Astrocyte of the spinal cord (primary cell): ENCODE measurements around the gene ZC3H14.

Source experiments
- DNase-seq: peaks from one replicate; pipeline ENCODE4 v3.0.0; 2011; ENCODE audit warnings: low read depth, low spot score
- H3K4me3 ChIP-seq: 2 replicates; pipeline ENCODE4 v1.5.1; 2011; ENCODE audit warnings: low read depth, mild to moderate bottlenecking, low read length, moderate library complexity
- in situ Hi-C: cut with HindIII; loops from 2 replicates; pipeline ENCODE4 v1.10.0; 2017; ENCODE audit warnings: low sequenced_read_pairs
- TF ChIP-seq, protein P1 (sequence below): IDR thresholded peaks from 2 replicates; pipeline ENCODE4 v1.5.1; 2012; ENCODE audit warnings: low read depth, mild to moderate bottlenecking, low read length, inconsistent platforms

ZC3H14 gene

DNA sequence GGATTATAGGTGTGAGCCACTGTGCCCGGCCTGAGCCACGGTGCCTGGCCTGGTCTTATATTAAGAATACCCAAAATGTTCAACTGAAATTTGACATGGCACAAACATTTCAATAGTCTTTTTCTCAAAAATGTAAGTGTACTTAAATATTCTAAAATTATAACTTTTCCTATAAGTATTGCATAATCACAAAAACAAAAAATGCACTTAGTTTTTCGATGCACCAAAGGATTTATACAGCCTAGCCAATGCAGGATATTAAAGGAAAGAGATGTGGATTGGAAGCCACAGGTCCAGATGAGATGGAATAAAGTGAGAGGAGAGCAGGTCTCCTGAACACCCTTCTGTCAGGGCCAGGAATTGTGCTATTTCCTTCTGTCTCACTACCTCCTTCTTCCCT is 62.8 kb downstream of the ZC3H14 start:
- TF ChIP-seq, protein P1, sequence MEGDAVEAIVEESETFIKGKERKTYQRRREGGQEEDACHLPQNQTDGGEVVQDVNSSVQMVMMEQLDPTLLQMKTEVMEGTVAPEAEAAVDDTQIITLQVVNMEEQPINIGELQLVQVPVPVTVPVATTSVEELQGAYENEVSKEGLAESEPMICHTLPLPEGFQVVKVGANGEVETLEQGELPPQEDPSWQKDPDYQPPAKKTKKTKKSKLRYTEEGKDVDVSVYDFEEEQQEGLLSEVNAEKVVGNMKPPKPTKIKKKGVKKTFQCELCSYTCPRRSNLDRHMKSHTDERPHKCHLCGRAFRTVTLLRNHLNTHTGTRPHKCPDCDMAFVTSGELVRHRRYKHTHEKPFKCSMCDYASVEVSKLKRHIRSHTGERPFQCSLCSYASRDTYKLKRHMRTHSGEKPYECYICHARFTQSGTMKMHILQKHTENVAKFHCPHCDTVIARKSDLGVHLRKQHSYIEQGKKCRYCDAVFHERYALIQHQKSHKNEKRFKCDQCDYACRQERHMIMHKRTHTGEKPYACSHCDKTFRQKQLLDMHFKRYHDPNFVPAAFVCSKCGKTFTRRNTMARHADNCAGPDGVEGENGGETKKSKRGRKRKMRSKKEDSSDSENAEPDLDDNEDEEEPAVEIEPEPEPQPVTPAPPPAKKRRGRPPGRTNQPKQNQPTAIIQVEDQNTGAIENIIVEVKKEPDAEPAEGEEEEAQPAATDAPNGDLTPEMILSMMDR = no peak
- H3K4me3 ChIP-seq = no peak overlapping the region
- DNase-seq = no peak
- in situ Hi-C loops = no loop called here

- H3K4me3 ChIP-seq = no peak overlapping the region
- in situ Hi-C loops = no loop called here
- DNase-seq = no peak
- TF ChIP-seq, protein P1 = no peak
These were observed 65.2 kb downstream of the ZC3H14 start for GRCh38 chr14:88628033-88628432.

GRCh38 chr14:88628462-88628861 is 65.6 kb downstream of the ZC3H14 start:
- TF ChIP-seq, protein P1 = no peak
- DNase-seq = no peak
- in situ Hi-C loops = no loop called here
- H3K4me3 ChIP-seq = no peak overlapping the region

- in situ Hi-C loops = no loop called here
These were observed 67.7 kb downstream of the ZC3H14 start for GRCh38 chr14:88630565-88630964.

GRCh38 chr14:88631091-88631490 is 68.3 kb downstream of the ZC3H14 start:
- no peak overlapping the region for H3K4me3 ChIP-seq
- TF ChIP-seq, protein P1 = no peak
- no peak for DNase-seq
- in situ Hi-C loops = no loop called here

More at GRCh38 chr14:88630565-88630964, 67.7 kb downstream of the ZC3H14 start:
- TF ChIP-seq, protein P1 = no peak
- no peak overlapping the region for H3K4me3 ChIP-seq
- DNase-seq = peak; percentile 52

- DNase-seq = no peak
- in situ Hi-C loops = no loop called here
- TF ChIP-seq, protein P1 = no peak
- no peak overlapping the region for H3K4me3 ChIP-seq
These were observed 69.7 kb downstream of the ZC3H14 start for GRCh38 chr14:88632512-88632911.

DNA sequence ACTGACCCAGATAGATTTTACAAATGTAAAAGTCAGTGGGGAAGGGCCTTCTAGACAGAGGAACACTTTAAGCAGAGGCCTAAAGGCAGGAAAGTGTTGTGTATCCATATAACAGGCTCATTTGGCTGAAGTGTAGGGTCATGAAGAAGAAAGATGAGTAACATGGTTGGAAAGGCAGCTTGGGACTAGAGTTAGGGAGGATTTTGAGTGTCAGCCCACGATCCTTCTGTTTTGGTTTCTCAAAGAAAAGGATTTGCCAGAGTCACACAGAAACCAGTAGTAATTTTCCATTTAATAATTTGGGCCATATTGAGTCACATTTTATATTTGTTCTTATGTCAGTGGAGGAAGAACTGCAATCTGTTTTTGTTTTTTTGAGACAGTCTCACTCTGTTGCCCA is 76.4 kb downstream of the ZC3H14 start:
- no peak overlapping the region for H3K4me3 ChIP-seq
- DNase-seq = no peak
- TF ChIP-seq, protein P1 = no peak
- in situ Hi-C loops = no loop called here
